Astrocyte (in vitro differentiated cells and primary cell): ENCODE measurements around the gene SERPINE3.

Source experiments
- CTCF ChIP-seq: IDR thresholded peaks from 2 replicates; pipeline ENCODE4 v1.5.1; 2011; ENCODE audit warnings: low read depth, mild to moderate bottlenecking, inconsistent platforms, low read length, moderate library complexity; ENCODE audit not compliant: insufficient read depth
- EZH2 ChIP-seq: IDR thresholded peaks from 2 replicates; pipeline ENCODE4 v1.6.1; 2012; ENCODE audit warnings: mild to moderate bottlenecking, low read length, inconsistent platforms; ENCODE audit not compliant: insufficient read depth

GRCh38 chr13:51311957-51312520, 27.5 kb upstream of the SERPINE3 start:
- TF ChIP-seq CTCF (no peak), EZH2 (no peak)
